Fibroblast of skin of right quadriceps (primary cell): Measurements from ENCODE around the gene NELL2.
"Not testable (repeated sequence)": the region's sequence is repeated elsewhere in the genome, so short reads cannot be mapped to it uniquely, and the experiment has no call there.

Source experiments
- DNase-seq: peaks from one replicate; pipeline ENCODE4 v3.0.0-alpha.2; 2013

NELL2 gene

GRCh38 chr12:44775901-44776300, 100.2 kb downstream of the NELL2 start:
- DNase-seq = no peak

- peak; percentile 5 for DNase-seq
Measured at GRCh38 chr12:44774815-44775411, 101.2 kb downstream of the NELL2 start.

DNA sequence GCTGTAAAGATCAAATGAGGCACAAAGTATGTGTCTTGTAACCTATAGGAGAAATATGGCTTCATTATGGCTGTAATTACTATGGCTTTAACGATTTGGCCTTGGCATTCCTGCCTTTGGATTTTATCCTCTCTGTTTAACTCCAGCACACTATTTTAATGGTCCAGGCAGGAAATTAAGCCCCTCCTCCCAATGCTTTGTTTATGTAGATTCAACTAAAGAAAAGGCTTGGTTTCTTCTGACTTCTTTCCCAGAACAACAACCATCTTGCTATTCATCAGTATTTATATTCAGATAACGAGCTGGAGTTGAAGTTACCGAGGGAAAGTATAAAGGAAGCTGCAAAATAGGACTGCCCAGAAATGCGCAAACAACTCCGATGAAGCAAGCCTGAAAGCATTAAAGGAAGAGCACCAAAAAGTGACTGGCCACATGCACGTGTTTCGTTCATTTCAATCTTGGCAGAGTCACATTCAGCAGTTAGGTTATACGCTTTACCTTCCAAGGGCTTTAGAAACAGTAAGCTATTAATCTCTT, 104.6 kb downstream of the NELL2 start:
- DNase-seq = no peak

DNA sequence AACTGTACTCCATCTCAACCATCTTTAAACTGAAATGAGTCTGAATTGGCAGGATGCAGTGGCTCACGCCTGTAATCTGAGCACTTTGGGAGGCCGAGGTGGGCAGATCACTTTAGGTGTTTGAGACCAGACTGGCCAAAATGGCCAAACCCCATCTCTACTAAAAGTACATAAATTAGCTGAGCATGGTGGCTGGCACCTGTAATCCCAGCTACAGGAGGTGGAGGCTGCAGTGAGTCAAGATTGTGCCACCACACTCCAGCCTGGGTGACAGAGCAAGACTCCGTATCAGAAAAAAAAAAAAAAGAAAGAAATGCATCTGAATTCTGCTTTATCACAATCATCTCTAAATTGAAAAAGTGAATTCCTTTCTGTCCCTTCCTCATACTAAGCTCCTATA, 110.3 kb downstream of the NELL2 start:
- no peak for DNase-seq

DNA sequence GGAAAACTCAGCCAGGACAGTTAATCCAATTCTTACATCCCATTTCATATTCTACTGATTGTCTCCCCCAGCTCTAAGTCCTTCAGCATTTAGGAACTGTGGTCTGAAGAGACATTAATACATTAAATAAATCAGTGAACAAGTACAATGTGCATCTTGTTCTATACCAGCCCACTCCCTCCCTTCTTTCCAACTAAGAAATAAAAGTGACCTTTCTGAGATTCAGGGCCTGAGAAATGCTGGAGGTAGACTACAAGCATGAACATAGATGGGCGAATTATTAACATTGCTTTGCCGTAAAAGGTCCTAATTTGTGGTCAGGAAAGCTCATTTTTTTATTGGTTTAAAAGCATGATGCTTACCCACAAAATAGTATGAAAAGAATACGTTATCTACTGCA, 113.1 kb downstream of the NELL2 start:
- no peak for DNase-seq

DNA sequence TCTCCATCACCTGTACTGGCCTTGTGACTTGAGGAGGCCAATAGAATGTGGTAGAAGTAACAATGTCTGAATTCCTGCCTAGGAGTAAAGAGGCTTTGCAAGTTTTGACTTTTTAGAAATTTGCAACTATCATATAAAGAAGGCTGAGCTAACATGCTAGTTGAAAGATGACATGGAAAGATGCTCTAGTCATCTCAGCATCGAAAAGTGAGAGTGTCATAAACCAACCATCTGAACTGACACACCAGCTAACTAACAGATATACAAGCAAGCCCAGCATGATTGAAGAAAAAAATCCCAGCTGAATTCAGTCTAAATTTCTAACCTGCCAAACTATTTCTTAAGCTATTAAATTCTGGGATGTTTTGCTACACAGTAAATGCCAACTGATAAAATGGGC, 116.8 kb downstream of the NELL2 start:
- DNase-seq = no peak

DNA sequence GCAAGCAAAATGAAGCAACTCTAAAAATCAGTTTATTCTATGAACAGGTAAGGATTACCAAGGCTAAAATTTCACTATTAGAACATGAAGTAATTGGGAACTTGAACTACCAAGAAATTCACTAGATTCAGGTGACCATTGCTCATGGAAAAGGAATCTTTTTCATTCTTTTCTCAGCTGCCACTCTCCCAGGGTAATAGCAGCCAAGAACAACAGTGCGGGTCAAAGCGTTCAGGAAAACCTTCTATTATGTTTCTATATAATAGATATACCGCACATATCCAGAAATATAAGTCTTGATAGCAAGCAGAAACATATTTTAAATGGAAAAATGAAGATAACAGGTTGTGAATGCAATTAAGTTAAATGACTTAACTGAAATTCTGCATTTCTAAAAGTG, 125.6 kb downstream of the NELL2 start:
- no peak for DNase-seq

GRCh38 chr12:44749566-44749965, 126.5 kb downstream of the NELL2 start:
- DNase-seq = no peak

- no peak for DNase-seq
Measured at GRCh38 chr12:44748950-44749468, 127.1 kb downstream of the NELL2 start.

DNA sequence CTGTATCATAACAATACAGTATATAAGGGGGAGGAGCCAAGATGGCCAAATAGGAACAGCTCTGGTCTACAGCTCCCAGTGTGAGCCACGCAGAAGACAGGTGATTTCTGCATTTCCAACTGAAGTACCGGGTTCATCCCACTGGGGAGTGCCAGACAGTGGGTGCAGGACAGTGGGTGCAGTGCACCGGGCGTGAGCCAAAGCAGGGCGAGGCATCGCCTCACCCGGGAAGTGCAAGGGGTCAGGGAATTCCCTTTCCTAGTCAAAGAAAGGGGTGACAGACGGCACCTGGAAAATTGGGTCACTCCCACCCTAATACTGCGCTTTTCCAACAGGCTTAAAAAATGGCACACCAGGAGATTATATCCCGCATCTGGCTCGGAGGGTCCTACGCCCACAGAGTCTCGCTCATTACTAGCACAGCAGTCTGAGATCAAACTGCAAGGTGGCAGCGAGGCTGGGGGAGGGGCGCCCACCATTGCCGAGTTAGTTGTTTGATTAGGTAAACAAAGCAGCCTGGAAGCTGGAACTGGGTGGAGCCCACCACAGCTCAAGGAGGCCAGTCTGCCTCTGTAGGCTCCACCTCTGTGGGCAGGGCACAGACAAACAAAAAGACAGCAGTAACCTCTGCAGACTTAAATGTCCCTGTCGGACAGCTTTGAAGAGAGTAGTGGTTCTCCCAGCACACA, 134.7 kb downstream of the NELL2 start:
- not testable (repeated sequence) for DNase-seq

- DNase-seq = no peak
Measured at GRCh38 chr12:44738051-44738450, 138.1 kb downstream of the NELL2 start.

DNA sequence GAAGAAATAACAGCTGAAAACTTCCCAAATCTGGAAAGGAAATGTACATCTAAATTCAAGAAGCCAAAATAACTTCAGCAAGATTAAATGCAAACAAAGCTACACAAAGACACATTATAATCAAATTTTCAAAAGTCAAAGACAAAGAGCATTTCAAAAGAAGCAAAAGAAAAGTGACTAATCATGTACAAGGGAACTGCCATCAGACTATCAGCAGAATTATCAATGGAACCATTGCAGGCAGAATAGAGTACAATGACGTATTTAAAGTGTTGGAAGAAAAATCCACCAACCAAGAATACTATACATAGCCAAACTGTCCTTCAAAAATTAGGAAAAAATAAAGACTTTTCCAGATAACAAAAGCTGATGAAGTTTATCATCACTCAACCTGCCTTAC, 147.5 kb downstream of the NELL2 start:
- DNase-seq = no peak

GRCh38 chr12:44720265-44720664, 155.8 kb downstream of the NELL2 start:
- DNase-seq = no peak

- no peak for DNase-seq
Measured at GRCh38 chr12:44717612-44718011, 158.5 kb downstream of the NELL2 start.

DNA sequence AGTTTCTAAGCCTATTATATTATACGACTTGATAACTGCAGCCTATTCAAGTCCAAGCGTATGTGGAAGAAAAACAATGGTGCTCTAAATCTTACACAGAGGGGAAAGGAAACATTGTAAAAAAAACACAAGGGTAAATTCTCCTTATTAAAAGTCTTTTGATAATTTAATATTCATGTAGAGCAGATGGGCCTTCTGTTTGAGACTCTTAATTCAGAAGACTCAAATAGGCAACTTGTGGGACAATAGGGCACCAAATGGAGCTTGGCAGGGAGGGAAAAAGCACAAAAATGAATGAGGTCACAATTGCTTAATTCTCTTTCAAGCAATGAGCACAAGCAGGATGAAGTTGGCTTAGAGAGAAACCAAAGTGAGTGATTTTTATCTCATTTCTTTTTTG, 159.4 kb downstream of the NELL2 start:
- DNase-seq = no peak

- DNase-seq = no peak
Measured at GRCh38 chr12:44711736-44712135, 164.4 kb downstream of the NELL2 start.

- no peak for DNase-seq
Measured at GRCh38 chr12:44709166-44709565, 166.9 kb downstream of the NELL2 start.

DNA sequence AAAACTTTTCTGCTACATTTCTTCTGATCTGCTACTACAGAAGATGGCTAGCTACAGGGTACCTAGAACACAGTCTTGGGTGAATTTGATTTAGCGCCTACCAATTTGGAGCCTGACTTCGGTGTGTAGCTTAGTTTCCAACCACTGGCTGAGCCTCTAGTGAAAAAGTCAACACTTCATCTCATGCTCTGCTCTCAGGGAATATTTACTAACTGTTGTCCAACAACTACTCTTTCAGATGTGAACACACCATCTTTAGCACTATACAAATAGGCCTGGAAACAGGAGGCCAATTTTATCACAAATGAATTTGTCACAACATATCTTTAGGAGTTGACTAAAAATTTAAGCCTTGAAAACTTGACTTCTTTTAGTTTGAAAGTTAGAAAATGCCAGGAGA, 167.9 kb downstream of the NELL2 start:
- DNase-seq = no peak

- no peak for DNase-seq
Measured at GRCh38 chr12:44703182-44703910, 172.8 kb downstream of the NELL2 start.

DNA sequence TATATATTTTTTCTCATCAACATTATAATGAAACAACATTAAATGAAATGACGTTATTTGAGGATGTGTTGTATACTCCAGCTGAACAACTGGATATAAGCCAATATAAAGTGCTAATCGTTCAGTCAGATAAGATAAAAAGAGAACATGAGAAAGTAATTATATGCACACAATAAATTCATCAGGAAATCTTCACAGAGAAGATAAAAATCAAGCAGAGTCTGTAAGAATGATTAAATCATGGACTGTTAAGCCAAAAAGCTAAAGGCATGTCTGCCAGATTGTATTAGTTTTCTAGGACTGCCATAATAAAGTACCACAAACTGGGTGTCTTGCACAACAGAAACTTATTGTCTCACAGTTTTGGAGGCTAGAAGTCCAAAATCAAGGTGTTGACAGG, 178.6 kb downstream of the NELL2 start:
- DNase-seq = no peak

DNA sequence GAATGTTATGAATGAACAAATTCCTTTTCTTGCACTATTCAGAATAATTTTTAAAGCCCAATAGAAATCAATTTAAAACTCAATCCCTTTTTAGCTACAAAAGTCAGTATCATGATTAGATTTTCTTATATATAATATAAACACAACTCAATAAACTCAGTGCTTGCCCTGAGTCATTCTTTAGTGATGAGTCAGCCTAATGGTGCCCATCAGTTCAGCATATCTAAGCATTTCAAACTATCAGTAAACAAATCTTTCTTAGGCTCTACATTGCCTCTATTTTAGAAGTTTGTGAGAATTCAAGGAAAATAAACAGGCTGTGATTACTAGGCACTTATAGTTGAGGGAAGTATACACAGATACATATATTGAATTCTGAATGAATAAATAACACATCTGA, 179.6 kb downstream of the NELL2 start:
- DNase-seq = peak; percentile 4

DNA sequence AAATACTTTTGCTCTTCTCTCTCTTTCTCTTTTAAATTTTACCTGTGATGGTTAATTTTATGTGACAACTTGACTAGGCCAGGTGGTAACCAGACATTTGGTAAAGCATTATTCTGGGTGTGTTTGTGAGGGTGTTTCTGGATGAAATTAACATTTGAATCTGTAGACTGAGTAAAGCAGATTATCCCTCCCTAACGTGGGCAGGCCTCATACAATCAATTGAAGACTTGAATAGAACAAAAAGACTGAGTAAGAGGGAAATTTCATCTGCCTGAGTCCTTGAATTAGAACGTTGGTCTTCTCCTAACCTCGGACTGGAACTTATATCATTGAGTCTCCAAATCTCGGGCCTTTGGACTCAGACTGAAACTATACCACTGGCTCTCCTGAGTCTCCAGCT, 182.1 kb downstream of the NELL2 start:
- DNase-seq = no peak

- DNase-seq = no peak
Measured at GRCh38 chr12:44689587-44689986, 186.5 kb downstream of the NELL2 start.
